Measurements from ENCODE around the gene C11orf65. TPM values are rescaled to one million over a fixed set of nuclear protein-coding genes. Genes with fewer than 3 reads are reported as not detected.

C11orf65 gene
- total and polyA plus RNA-seq, 7 donors: 0.14 to 1.1 (median 0.42) TPM; not detected in 2

GRCh38 chr11:108508653-108509593, 41.6 kb upstream of the C11orf65 start:
- Histone ChIP-seq H3K9me3 (no peaks in the 10 kb centered on the region), H3K36me3 (no peaks in the 10 kb centered on the region), H3K27me3 (no peaks in the 10 kb centered on the region), H3K4me1 (no peaks in the 10 kb centered on the region), H3K4me3 (no peak overlapping the region), H3K27ac (no peak overlapping the region)
- no peak for DNase-seq
- 33 to 60% methylated on average over 3 of the region's 3 CpGs for WGBS, 2 donors
- intact Hi-C loops (cut with DNase I): no loop called here
- TF ChIP-seq EP300 (IDR thresholded peaks at IDR 0.05) (no peak), CTCF (IDR thresholded peaks at IDR 0.05) (no peak), POLR2A (IDR thresholded peaks at IDR 0.05) (no peak), POLR2AphosphoS5 (IDR thresholded peaks at IDR 0.05) (no peak)

DNA sequence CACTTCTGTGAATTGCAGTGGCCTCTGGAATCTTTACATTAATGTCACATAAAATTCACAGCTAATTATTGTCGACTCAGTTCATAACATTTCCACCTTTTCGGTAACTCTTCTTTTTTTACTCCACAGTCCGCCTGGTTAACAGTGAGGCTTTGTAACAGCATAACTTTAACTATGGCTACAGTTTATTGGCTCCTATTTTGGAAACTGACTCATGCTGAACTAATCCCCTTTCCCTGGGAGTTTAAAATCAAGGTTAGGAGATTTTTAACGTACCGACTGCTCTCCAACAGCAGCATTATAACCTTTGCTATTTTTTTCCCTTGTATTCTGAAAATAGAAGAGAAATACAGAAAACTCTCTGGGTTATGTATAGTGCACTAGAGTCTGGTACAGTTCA, 34.1 kb upstream of the C11orf65 start:
- peak overlapping the region in 1 of 4 donors; percentile 48 for H3K27ac ChIP-seq
- no peaks in the 10 kb centered on the region for H3K36me3 ChIP-seq
- H3K9me3 ChIP-seq: no peaks in the 10 kb centered on the region
- H3K4me1 ChIP-seq: peaks cover 0 to 11% (median 5%) of the 10 kb centered on the region in 4 donors
- H3K27me3 ChIP-seq: no peaks in the 10 kb centered on the region
- H3K4me3 ChIP-seq: no peak overlapping the region
- no peak for TF ChIP-seq EP300 (IDR thresholded peaks at IDR 0.05)
- no peak for TF ChIP-seq POLR2A (IDR thresholded peaks at IDR 0.05)
- no peak for TF ChIP-seq CTCF (IDR thresholded peaks at IDR 0.05)
- no peak for TF ChIP-seq POLR2AphosphoS5 (IDR thresholded peaks at IDR 0.05)
- WGBS, 2 donors: 84 to 87% methylated on average over 5 of the region's 5 CpGs
- intact Hi-C loops (cut with DNase I): no loop called here
- DNase-seq: no peak

GRCh38 chr11:108500721-108501120, 33.4 kb upstream of the C11orf65 start:
- no peaks in the 10 kb centered on the region for H3K9me3 ChIP-seq
- TF ChIP-seq POLR2A (IDR thresholded peaks at IDR 0.05) (no peak), POLR2AphosphoS5 (IDR thresholded peaks at IDR 0.05) (no peak), EP300 (IDR thresholded peaks at IDR 0.05) (no peak), CTCF (IDR thresholded peaks at IDR 0.05) (no peak)
- intact Hi-C loops (cut with DNase I): no loop called here
- H3K27ac ChIP-seq: peak overlapping the region in 1 of 4 donors; percentile 48
- H3K36me3 ChIP-seq: no peaks in the 10 kb centered on the region
- 62 to 71% methylated on average over 2 of the region's 2 CpGs for WGBS, 2 donors
- DNase-seq: no peak
- no peak overlapping the region for H3K4me3 ChIP-seq
- H3K27me3 ChIP-seq: no peaks in the 10 kb centered on the region
- peaks cover 0 to 16% (median 5%) of the 10 kb centered on the region in 4 donors for H3K4me1 ChIP-seq

DNA sequence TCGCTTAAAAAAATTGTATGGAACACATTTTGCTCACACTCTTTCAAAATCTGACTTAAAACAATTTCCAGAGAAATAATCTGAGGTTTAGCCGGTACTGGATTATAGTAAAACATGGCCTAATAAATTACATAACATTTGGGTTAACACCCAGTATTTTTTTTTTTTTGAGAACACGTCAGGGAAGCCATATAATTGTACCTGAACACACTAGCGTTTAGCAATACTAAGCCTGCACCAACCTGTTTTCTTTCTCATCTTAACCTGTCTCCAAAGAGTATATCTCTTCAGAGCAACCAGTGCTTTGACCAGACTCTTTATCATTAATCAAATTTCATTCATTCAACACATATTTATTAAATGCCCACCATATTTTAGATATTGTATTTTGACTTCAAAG, 32.8 kb upstream of the C11orf65 start:
- TF ChIP-seq POLR2A (IDR thresholded peaks at IDR 0.05) (no peak), POLR2AphosphoS5 (IDR thresholded peaks at IDR 0.05) (no peak), EP300 (IDR thresholded peaks at IDR 0.05) (no peak), CTCF (IDR thresholded peaks at IDR 0.05) (no peak)
- intact Hi-C loops (cut with DNase I): no loop called here
- H3K27ac ChIP-seq: no peak overlapping the region
- 79 to 94% methylated on average over 4 of the region's 4 CpGs for WGBS, 2 donors
- no peaks in the 10 kb centered on the region for H3K36me3 ChIP-seq
- peaks cover 0 to 16% (median 5%) of the 10 kb centered on the region in 4 donors for H3K4me1 ChIP-seq
- no peak for DNase-seq
- H3K27me3 ChIP-seq: no peaks in the 10 kb centered on the region
- H3K9me3 ChIP-seq: no peaks in the 10 kb centered on the region
- H3K4me3 ChIP-seq: no peak overlapping the region

Data from sigmoid colon (tissue), 7 donors.